Stimulated activated CD4-positive, alpha-beta T cell treated with anti-CD3 and anti-CD28 coated beads, Interleukin-12 subunit alpha, Interleukin-12 subunit beta, amount 100 ng/mL, for 4 hours (primary cell): ENCODE results near the gene PPP2R5C.

ENCODE experiments used
- DNase-seq: peaks from one replicate; pipeline ENCODE4 v3.0.0-alpha.2; 2020

The PPP2R5C gene

DNA sequence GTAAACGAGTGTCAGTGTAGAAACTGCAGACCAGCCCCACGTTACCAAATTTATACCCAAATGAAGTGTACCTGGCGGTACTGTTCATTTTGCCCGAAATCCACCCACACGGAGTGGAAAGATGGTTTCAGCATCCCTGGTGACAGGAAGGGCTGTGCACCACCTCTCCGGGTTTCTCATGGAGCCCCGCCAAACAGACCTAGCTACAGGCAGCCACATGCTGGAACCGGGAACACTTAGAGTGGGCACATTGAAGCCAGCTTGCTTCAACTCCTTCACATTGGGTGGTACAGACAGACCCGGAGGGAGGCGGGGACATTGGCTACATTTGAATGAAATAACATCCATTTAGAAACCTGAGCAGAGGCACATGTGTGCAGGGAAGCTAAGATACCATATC is 84.4 kb downstream of the PPP2R5C start:
- no peak for DNase-seq

DNA sequence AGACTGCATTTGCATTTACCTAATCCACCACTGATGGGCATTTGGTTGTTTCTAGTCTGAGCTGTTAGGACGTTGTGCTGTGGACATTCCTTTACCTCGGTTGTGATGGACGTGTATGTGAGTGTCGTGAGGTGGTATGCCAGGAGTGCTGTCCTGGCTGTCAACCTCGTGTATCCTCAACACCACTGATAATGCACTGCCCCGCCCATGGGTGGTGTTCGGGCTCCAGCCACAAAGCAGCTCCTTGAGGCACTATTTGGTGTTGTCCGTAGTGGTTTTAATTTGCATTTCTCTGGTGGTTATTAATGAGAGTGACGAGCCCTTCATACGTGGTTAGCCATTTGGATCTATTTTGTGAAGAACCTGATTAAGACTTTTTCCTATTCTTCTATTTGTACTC is 87.6 kb downstream of the PPP2R5C start:
- no peak for DNase-seq

DNA sequence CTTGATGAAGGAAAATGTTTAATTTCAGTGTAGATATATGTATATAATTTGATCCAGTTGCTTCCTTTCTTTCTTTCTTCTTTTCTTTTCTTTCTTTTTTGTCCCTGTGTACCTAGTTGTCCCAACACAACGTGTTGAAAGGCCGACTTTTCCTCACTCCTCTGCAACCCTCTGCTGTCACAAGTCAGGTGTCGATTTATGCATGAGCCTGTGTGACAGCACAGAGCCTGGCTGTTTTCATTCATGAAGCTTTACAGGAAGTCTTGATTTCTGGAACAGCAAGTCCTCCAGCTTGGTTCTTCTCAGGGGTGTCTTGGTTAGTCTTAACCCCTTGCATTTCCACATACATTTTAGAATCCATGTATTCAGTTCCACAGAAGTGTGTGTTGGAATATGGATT is 88.1 kb downstream of the PPP2R5C start:
- no peak for DNase-seq

GRCh38 chr14:101851183-101851582 is 89.7 kb downstream of the PPP2R5C start:
- DNase-seq, result no peak

DNA sequence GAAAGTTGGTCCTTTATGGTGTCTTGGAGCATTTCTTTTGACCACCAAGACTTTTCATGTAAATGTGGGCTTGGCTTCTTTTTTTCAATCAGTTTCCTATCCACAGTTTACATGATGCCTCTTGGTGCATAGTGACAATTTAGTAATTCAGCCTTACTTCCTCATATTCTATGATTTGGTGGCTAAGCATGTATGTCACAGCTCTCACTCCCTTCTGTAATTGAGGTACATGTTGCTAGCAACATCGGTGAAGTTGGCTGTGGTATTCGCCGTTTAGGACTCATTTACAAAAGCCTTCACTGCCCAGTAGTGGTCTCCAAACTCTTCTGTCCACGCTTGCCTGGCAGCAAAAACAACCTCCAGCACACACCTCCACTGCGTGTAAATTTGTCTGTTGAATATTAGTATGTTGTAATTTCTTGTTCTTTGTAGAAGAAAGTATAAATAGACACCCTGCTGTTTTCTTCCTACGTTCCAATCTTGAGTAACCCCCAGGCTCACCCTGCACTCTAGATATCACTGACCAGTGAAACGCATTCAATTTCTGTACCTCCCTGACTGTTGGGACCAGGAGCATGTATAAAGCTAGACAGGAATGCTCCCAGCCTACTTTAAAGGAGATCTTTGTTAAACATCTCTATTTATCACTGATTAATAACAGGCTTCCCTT is 90.4 kb downstream of the PPP2R5C start:
- DNase-seq, result no peak

GRCh38 chr14:101852785-101853184 is 91.3 kb downstream of the PPP2R5C start:
- DNase-seq, result no peak

DNA sequence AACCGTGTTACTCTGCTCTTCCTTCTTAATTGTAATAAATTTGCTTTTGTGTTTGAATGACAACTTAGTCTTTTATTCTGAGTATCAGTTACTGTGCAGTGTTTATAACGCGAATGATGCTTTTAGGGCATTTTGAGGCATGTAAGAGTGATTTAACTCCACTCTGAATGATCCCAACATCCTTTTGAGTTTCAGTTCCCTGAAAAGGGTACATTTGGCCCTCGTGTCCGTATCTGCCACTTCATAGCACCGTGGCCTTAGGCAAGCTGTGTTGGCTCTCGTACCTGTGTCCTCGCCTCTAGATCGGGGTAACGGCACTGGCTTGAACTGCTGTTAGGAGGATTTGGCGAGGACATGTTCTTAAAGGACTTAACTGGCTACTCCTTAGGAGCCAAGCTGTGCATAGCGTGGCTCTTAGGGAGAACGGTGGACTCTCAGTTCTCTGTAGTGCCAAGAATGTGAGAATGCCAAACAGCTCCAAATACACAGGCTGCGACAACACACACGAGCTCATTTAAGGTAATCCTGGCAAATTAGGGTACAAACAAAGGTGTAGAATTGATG is 92.0 kb downstream of the PPP2R5C start:
- no peak for DNase-seq

DNA sequence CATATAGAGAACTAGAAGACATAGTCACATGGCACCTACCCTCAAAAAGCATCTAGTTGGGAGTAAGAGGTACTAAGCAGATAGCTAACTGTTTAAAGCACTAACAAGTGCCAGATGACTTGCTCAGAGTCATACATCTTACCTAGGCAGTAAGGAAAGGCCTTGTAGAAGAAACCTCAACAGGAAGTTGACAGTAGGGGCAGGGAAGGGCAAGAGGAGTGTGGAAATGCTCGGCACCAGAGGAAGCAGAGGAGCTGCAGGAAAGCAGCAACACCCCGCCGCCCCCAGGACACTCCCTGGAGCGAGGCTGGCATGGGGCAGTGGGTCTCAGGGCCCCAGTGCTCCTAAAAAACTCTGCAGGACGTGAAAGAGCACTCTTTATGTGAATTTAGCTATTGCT is 92.9 kb downstream of the PPP2R5C start:
- no peak for DNase-seq

GRCh38 chr14:101855958-101856357 is 94.4 kb downstream of the PPP2R5C start:
- DNase-seq, result no peak

GRCh38 chr14:101856536-101856935 is 95.0 kb downstream of the PPP2R5C start:
- DNase-seq, result no peak

DNA sequence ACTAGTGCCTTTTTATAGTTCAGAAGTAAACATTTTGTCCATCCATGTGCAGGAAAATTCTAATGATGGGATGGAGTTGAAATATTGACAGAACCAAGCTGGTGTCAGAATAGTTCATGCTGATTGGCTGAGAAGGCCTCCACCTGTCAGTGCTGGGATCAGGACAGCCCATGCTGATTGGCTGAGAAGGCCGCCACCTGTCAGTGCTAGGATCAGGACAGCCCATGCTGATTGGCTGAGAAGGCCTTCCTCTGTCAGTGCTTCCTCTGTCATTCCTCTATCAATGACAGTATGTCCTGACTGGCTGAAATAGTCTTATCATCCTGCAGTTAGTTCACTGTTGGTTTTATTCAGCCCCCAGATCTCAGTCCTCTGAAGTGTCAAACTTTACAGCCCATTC is 95.7 kb downstream of the PPP2R5C start:
- no peak for DNase-seq

- DNase-seq, result no peak
These were observed 97.5 kb downstream of the PPP2R5C start for GRCh38 chr14:101858791-101859537.

- DNase-seq, result no peak
These were observed 98.0 kb downstream of the PPP2R5C start for GRCh38 chr14:101859538-101859902.

DNA sequence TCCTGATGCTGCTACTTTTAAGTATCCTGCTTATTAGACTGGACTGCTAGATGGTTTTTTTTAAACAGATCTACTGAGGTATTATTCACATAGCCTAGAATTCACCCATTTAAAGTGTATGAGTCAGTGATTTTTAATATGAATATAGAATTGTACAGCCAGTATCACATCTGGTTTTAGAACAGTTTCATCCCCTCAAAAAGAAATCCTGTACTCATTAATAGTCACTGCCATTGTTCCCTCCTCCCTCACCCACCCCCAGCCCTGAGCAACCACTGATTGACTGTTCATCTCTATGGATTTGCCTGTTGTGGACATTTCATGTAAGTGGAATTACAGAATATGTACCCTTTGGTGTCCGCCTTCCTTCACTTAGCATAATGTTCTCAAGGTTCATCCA is 98.4 kb downstream of the PPP2R5C start:
- no peak for DNase-seq

DNA sequence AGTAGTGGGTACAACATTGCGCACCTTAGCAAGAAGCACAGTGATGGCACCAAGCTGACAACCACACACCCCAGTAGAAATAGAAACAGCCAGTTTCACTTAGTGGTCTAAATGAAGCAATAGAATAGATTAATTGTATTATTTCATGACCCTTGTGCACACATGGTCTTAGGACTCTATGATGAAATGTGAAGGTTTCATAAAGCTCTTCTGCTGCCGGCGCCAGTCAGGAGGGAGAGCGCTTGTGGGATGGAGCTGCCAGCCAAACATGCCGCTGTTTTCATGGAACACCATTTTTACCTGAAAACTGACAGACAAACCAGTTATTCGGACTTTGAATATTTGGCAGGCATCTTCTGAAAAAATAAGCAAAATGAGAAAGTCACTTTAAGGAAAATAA is 100.0 kb downstream of the PPP2R5C start:
- DNase-seq, result no peak

DNA sequence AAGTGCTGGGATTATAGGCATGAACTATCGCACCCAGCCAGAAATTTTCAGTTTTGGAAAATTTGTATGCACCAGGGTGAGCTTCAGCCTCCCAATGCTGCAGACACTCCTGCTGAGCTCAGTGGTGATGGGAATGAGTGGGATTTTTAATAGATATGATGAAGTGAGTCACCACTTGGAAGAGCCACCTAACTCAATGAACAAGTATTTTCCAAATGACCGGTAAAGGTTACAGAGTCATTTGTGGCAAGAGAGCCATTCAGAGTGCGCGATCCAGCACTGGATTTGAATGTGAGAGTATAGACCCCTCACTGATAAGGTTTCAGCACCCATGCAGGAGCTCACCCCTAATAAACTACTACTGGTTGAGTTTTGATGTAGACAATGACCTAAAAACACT is 100.7 kb downstream of the PPP2R5C start:
- DNase-seq, result no peak

DNA sequence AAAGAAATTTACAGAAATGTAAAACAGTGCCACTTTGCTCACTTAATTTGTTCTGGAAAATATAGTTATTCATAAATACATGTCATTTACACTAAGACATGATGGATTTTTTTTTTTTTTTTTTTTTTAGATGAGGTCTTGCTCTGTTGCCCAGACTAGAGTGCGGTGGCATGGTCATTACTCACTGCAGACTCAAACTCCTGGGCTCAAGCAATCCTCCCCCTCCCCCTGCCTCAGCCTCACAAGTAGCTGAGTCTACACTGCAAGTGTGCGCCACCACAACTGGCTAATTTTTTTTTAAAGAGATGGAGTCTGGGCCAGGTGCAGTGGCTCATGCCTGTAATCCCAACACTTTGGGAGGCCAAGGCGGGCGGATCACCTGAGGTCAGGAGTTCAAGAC is 101.2 kb downstream of the PPP2R5C start:
- DNase-seq, result no peak

GRCh38 chr14:101865288-101865687 is 103.8 kb downstream of the PPP2R5C start:
- no peak for DNase-seq

DNA sequence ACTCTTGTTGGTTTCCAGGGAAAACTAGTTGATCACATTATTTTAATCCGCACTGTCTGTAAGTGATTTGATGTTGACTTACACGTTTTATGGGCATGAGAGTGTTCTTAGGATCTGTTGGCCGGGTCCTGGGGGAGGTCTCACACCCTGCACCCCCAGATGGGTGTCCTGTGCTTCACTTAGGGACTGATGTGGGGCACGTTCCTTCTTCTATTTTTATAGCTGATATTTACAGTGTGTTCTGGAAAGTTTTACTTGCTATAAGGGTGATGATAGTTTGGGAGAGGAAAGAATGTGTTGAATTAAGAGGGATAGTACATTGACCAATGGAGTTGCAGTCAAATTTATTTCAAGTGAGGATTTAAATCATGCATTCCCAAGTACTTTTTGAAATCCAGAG is 106.3 kb downstream of the PPP2R5C start:
- no peak for DNase-seq

GRCh38 chr14:101869217-101869616 is 107.7 kb downstream of the PPP2R5C start:
- DNase-seq, result no peak

- DNase-seq, result no peak
These were observed 108.9 kb downstream of the PPP2R5C start for GRCh38 chr14:101870273-101870939.

DNA sequence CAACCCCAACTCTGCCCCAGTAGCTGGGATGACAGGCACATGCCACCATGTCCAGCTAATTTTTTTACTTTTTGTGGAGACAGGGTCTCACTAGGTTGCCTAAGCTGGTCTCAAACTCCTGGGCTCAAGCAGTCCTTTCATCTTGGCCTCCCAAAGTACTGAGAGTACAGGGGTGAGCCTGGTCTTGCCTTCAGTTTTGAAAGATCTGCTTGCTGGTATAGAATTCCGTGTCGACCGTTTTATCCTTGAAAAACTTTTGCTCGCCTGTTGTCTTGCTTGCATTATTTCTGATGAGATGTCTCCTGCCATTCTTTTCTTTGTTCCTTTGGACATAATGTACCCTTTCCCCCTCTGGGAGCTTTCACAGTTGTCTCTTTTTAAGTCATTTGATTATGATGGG is 110.8 kb downstream of the PPP2R5C start:
- no peak for DNase-seq

DNA sequence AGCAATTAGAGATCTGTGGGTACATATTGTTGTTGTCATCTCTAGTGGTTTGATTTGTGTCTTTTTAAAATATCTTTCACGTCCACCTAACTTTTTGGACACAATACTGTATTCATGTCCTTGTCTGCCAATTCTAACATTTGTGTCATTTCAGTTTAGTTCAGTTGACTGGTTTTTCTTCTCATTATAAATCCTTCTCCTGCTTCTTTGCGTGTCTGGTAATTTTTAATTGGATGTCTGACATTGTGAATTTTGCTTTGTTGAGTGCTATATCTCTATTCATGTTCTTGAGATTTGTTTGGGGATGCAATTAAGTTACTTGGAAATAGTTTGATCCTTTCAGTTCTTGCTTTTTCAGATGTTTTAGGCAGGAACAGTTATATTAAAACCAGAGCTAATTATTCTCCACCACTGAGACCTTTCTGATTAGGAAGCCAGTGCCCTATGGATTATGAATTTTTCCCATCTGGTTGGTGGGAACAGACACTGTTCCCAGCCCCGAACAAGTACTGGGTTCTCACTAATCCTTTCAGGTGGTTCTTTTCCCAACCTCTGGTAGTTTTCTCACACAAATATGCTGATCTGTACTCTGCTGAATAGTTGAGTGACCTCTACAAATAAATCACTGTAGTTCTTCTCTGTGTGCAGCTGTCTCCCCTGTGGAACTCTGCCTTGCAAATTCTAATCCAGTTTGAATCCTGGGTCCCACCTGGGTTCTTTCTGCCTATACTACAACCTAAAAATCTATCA is 111.7 kb downstream of the PPP2R5C start:
- no peak for DNase-seq
